ENCODE results near the gene CFAP54.

- TF ChIP-seq CTCF (IDR thresholded peaks at IDR 0.05) (no peak), POLR2A (IDR thresholded peaks at IDR 0.05) (no peak)
Measured at GRCh38 chr12:96776908-96777307, 287.5 kb downstream of the CFAP54 start.

Data from esophagus squamous epithelium (tissue), 4 donors.